Activated CD8-positive, alpha-beta memory T cell treated with anti-CD3 and anti-CD28 coated beads for 24 hours (primary cell): ENCODE results near the gene TAMALIN.
"Not testable (repeated sequence)": the region's sequence is repeated elsewhere in the genome, so short reads cannot be mapped to it uniquely, and the experiment has no call there.

Source experiments
- DNase-seq: peaks from one replicate; pipeline ENCODE4 v3.0.0-alpha.2; 2020

Gene TAMALIN

GRCh38 chr12:52006726-52007157 lies at the start of gene TAMALIN:
Gene TAMALIN, plus strand, starts transcription at chr12:52006946. Its CDS starts 74 bp downstream, at chr12:52007020.
- DNase-seq = peak; percentile 89

GRCh38 chr12:51958542-51958941 lies 48.2 kb upstream of the TAMALIN start:
- DNase-seq = no peak

- DNase-seq = no peak
Observed at GRCh38 chr12:51959211-51959610, 47.5 kb upstream of the TAMALIN start.

- DNase-seq = no peak
Observed at GRCh38 chr12:51959921-51960320, 46.8 kb upstream of the TAMALIN start.

DNA sequence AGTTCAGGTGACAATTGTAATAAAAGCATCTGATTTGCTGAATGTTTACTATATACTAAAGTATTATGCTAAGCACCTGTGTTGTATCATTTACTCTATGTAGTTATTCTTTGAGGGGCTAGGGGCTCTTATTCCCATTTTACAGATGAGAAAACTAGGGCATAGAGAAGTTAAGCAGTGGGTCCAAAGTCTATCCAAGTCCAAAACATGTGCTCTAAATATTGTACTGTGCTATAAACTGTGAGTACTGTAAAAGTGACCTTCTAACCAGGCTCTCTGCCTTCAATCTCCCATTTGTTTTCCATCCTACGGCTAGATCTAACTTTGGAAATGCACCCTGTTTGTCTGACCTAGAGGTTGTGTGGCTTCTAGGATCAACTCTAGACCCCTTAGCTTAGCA lies 46.3 kb upstream of the TAMALIN start:
- no peak for DNase-seq

DNA sequence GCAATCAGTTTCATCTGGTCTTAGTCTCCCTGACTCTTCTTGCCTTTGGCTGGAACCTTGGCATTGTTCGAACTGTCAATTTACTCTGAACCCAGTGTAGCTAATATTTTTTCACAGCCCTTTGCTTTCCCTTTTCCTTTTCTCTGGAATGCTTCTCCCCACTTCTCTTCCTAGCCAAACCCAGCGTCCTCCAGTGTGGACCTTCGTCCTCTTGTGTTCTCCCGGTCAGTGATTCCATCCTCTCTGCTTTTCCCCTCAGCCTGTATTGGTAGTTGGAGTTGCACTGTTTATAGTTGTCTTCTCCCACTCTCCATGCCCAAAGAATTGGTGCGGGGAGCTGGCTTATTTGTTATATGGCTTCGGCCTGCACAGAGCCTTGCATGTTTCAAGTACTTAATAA lies 45.9 kb upstream of the TAMALIN start:
- no peak for DNase-seq

DNA sequence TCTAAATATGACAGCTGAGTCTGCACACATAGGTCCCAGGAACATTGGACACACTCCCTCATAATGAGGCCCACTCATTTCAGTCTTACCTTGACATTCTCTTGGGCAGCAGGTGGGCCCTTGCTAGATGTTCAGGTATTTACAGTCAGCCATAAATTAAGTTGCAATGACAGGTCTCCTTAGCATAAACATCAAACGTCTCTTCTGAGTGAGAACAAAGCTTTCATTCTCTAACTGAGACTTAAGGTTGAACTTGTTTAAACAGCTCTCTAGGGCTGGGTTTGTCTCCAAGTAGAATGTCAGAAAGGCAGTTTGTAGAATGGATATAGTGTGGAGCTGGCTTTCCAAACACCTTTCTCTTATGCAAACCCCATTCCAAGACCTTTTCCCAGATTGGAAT lies 44.9 kb upstream of the TAMALIN start:
- DNase-seq = no peak

DNA sequence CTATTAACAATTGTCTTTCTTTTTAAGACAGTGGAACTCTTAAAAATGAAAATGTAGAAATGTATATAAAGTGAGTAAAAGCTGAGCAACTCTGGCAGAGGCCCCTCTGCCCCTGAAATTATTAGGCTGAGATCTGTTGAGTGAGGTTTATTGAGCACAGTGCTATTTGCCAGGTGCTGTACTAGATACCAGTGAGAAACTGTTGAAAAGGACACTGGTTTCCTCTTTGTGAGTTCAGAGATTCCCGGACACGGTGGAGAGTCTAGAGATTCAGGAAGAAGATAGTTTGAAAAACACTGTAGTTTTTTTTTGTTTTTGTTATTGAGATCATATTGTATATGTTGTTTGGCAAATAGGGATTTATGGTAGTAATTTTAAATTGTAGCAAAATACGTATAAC lies 44.0 kb upstream of the TAMALIN start:
- DNase-seq = no peak

GRCh38 chr12:51963477-51963876 lies 43.3 kb upstream of the TAMALIN start:
- no peak for DNase-seq

GRCh38 chr12:51969643-51970042 lies 37.1 kb upstream of the TAMALIN start:
- DNase-seq = no peak

- DNase-seq = peak; percentile 76
Observed at GRCh38 chr12:51970904-51971646, 35.7 kb upstream of the TAMALIN start.

DNA sequence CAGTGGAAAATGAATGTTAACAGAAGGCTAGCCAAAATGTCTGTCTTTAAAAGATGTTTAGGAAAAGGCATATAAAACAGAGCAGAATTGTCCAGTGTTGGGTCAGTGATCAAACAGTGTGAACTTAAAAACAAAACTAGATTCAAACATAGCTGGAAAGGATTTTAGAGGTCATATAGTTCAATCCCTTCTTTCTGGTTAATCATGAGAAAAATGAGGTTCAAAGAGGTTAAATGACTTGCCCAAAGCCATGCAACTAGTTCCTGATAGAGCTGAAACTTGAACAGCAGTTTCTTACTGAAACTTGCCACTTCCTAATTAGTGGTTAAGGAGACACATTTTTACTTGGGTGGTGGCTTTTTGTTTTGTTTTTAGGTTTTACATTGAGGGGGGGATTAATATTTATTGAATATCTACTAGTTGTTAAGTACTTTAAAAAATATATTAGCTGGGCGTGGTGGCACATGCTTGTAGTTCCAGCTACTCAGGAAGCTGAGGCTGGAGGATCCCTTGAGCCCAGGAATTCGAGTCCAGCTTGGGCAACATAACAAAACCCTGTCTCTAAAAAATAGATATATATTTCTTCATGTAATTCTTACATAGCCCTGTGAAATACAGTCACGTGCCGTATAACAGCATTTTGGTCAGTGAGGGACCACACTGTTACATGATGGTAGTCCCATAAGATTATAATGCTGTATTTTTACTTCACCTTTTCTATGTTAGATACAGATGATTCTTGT lies 34.9 kb upstream of the TAMALIN start:
- DNase-seq = no peak

DNA sequence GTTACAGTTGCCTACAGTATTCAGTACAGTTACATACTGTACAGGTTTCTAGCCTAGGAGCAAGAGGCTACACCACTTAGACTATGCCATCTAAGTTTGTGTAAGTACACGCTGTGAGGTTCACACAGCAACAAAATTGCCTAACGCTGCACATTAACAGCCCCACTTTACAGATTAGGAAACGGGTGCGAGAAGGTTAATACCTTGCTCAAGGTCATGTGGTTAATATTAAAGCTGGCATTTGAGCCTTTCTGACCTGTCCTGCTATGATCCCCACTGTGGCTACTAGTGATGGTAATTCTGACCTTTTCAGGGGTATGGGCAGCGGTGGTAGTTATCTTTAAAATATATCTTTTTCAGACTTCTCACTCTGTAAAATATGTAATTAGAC lies 34.3 kb upstream of the TAMALIN start:
- no peak for DNase-seq

DNA sequence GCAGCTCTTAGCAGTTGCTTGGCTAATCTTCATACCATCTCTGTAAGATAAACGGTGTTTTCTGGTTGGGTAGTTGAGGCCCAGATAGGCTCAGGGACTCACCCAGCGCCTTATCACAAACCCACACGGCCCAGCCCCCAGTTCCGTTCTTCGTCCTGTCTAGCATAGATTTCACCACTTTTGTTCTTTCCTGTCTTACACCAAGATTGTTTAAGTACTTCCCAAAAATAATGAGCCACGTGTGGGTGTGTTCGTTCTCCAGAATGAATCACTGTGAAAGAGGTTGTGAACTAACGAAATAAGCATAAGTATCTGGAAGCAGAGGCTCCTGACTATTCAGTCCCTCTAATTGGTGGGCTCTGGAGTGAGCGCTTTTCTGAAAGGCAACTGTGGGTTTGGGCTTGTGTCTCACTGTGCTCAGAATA lies 33.9 kb upstream of the TAMALIN start:
- peak; percentile 69 for DNase-seq

DNA sequence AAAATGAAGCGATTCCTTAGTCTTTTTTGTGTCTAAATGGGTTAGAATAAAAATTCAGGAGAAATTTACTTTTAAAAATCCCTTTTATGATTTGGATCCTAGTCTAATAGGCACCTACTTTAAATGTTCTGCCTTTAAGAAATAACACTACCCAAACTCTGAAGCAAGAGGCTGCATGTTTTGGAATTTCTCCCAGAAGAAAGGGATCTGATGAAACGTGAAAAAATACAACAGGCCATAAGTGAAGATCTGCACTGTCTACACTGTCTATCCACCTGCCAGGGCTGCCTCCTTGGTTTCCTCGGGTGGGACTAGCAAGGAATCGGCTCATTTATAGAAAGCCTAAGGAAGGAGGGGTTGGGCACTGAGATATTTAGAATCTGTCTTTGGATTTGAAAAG lies 33.2 kb upstream of the TAMALIN start:
- no peak for DNase-seq

- DNase-seq = no peak
Observed at GRCh38 chr12:51974646-51975045, 32.1 kb upstream of the TAMALIN start.

DNA sequence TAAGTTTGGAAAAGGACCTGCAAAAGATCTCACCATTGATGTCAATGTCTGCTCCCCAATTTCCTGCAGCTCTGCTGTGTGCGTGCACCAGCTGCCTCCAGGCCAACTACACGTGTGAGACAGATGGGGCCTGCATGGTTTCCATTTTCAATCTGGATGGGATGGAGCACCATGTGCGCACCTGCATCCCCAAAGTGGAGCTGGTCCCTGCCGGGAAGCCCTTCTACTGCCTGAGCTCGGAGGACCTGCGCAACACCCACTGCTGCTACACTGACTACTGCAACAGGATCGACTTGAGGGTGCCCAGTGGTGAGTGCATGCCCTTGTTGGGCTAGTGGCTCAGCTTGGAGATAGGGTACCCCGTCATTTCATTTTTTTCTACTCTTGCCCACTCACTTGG lies 31.6 kb upstream of the TAMALIN start:
- no peak for DNase-seq

GRCh38 chr12:51976376-51977160 lies 30.2 kb upstream of the TAMALIN start:
- no peak for DNase-seq

DNA sequence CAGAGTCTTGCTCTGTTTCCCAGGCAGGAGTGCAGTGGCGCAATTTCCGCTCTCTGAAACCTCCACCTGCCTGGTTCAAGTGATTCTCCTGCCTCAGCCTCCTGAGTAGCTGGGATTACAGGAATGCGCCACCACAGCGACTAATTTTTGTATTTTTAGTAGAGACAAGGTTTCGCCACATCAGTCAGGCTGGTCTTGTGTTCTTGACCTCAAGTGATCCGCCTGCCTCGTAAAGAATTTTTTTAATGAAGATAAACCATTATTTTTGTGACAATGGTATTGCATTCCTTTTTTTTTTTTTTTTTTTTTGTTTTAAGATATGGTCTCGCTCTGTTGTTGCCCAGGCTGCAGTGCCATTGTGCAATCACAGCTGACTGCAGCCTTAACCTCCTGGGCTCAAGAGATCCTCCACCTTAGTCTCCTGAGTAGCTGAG lies 29.4 kb upstream of the TAMALIN start:
- DNase-seq = no peak

- not testable (repeated sequence) for DNase-seq
Observed at GRCh38 chr12:51979306-51979705, 27.4 kb upstream of the TAMALIN start.

DNA sequence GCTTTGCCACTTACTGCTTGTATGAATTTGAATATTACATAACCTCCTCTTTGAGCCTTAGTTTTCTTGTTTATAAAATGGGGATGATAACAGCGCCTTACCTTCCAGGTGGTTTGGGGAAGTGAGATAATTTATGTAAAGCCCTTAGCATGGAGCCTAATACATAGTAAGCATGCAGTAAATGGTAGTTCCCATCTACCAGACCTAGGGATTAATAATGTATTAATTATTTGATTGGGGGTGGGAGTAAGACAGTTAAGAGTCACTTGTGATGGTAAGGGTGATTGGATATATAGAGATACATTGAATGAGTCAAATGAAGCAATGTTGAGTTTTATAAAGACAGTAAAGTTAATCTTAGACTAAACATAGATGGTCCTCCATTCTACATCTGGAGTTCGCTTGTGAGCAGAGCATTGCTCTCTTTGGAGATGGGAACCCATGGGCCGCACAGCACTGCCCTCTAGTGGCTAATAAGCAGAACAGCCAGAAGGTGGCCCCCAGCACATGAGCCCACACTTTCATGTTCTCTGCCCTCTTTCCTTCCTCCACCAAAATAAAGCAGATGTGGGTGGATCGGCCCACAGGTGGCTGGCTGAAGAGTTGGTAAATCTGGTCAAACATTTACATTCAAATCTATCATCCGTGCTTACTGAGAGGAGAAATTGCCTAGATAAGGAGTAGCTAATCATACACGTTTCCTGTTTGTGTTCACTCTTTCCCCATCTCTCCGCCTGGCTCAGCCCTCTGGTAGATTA lies 26.5 kb upstream of the TAMALIN start:
- peak; percentile 85 for DNase-seq

DNA sequence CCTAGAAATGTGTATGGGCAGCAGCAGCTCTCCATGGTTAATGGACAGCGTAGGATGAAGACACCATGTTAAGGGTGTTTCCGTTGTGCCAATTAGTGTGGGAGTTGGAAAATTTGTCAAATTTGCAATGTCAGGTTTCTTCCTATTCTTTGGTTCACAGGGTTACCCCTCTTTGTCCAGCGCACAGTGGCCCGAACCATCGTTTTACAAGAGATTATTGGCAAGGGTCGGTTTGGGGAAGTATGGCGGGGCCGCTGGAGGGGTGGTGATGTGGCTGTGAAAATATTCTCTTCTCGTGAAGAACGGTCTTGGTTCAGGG lies 26.0 kb upstream of the TAMALIN start:
- DNase-seq = no peak

GRCh38 chr12:51984657-51985056 lies 22.1 kb upstream of the TAMALIN start:
- no peak for DNase-seq
